GM19438 (cell line): ENCODE results near the gene STK38.

Experiments used
- ATAC-seq: cut with Tn5 transposase; IDR thresholded peaks from one replicate; pipeline ENCODE4 v1.9.1; 2021; ENCODE audit warnings: low read depth; ENCODE audit not compliant: unreplicated experiment

The STK38 gene

DNA sequence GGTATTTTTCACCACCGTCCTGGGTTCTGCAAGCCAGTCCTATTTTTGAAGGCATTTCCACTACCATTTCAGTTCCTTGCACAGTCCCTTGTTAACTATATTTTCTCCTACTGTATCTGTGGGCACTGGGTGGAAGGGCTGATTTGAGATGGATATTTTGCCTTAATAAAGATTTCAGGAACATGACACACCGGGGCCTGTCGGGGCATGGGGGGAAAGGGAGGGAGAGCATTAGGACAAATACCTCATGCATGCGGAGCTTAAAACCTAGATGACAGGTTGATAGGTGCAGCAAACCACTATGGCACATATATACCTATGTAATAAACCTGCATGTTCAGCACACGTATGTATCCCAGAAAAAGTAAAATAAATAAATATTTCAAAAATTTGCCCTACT lies 22.4 kb downstream of the STK38 start:
- ATAC-seq: no peak

- no peak for ATAC-seq
Measured at GRCh38 chr6:36523936-36524499, 23.3 kb downstream of the STK38 start.

DNA sequence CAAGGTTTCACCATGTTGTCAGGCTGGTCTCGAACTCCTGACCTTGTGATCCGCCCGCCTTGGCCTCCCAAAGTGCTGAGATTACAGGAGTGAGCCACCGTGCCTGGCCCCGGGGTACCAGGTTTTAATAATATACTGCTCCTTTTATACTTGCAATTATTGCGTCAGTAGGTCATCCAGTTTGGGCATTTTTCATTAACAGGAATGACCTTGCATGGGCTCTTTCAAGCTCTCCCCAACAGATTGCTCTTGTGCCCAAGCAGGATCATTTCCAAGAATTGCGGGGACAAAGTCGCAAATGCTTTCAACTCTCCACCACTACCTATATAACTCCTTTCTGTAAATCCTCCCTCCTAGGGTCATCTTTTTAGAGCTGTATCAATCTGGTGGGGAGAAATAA lies 23.8 kb downstream of the STK38 start:
- no peak for ATAC-seq

GRCh38 chr6:36519352-36519751 lies 27.9 kb downstream of the STK38 start:
- no peak for ATAC-seq

- ATAC-seq: no peak
Measured at GRCh38 chr6:36517408-36517807, 29.9 kb downstream of the STK38 start.

DNA sequence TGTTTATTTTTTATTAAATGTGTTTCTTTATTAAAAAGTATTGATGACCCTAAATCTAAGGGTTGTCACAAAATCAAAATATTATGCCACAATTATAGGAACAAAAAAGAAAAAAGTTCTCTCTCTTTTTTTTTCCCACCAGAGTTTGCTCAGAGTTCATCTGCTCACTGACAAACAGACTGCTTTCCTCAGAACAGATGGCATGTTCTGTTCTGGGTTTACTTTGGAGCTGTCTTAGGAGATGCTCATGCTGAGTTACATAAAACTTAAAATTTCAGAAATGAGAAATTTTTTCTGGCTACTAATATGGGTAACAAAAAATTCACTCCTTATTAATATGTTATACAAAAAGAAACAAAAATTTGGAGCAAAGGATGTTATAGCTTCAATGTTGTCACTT lies 30.3 kb downstream of the STK38 start:
- ATAC-seq: no peak

- no peak for ATAC-seq
Measured at GRCh38 chr6:36516559-36516958, 30.7 kb downstream of the STK38 start.

DNA sequence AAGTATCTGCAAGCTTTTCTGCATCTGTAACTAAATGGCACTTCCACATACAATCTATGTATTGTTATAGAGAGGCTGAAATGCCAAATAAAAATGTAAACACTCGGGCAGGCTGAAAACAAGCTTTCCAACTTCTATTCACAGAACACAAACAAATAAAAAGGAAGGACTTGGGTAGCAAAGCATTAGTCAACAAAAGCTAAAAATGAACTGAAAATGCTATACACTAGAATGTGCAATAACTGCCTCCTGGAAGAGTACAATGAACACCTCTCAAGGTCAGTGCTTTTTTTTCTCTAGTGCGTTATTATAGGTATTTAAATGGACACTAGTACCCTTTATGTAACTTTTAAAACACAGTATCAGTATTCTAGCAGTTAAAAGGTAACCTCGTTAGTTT lies 31.4 kb downstream of the STK38 start:
- ATAC-seq: no peak

DNA sequence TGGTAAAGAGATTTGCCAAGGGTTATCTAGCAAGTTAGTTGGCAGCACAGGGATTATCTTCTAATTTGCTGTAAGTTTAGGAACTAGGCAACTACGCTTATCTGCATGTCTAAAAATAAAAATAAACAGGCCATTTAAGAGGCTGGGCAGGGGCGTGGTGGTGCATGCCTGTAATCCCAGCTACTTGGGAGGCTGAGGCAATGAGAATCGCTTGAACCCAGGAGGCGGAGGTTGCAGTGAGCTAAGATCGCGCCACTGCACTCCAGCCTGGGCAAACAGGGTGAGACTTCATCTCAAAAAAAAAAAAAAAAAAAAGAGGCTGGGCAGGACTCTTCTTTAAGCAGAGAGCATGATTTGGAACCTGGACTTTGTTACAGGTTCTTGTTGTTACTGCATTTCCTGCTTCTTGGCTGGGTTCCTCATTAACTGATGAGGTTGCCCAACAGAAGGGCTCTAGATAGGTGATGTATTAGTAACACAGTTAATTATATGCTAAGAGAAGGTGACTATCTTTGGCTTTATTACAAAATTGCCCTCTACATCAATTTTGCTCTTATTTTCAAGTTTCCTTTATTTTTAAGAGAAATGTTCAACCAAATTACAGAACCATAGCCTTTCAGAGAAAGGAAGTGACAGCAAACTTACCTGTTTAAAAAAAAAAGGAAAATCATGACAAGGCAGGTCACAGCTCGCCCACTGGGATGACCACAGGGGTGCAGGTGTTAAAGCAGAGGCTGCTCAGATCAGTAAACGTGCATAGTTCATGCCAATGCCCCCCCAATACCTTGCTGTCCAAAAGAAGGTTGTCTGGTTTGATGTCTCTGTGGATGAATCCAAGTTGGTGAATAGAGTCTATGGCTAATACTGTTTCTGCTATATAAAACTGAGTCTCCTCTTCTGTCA lies 32.5 kb downstream of the STK38 start:
- ATAC-seq: no peak

DNA sequence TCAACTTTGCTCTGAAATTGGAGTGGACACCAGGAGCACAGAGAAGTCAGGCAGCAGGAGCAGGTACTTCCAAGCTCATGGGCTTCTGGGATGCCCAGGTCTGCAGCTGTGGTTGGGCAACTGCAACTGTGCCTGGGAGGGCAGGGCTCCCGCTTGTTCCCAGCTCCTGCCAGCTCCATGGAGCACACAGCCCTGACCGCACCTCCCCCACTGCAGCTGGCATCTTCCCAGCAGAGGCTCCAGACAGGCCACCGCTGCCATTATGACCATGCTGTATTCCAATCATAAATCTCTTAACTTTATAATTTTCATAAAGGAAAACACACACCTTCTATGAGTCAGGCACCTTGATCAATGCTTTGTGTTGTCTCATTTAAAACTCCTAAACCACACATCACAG lies 36.9 kb downstream of the STK38 start:
- ATAC-seq: no peak

GRCh38 chr6:36508532-36508931 lies 38.7 kb downstream of the STK38 start:
- ATAC-seq: no peak

DNA sequence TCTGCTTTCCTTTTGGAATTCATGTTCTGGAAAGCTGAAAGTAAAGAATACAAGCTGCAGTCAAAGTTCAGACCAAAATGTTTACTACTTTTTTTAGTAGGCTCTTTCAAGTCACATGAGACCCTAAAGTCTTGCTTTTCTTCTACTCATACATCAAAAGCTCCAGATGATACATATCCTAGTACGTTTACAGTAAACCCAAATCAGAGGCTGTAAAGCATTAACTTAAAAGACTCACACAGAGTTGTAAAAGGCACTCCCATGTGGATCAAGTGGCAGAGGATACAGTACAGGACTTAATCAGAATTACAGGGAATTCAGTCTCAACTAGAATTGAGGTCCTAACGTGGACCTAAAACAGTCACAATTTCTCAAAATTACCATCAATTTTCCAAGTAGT lies 40.7 kb downstream of the STK38 start:
- no peak for ATAC-seq

DNA sequence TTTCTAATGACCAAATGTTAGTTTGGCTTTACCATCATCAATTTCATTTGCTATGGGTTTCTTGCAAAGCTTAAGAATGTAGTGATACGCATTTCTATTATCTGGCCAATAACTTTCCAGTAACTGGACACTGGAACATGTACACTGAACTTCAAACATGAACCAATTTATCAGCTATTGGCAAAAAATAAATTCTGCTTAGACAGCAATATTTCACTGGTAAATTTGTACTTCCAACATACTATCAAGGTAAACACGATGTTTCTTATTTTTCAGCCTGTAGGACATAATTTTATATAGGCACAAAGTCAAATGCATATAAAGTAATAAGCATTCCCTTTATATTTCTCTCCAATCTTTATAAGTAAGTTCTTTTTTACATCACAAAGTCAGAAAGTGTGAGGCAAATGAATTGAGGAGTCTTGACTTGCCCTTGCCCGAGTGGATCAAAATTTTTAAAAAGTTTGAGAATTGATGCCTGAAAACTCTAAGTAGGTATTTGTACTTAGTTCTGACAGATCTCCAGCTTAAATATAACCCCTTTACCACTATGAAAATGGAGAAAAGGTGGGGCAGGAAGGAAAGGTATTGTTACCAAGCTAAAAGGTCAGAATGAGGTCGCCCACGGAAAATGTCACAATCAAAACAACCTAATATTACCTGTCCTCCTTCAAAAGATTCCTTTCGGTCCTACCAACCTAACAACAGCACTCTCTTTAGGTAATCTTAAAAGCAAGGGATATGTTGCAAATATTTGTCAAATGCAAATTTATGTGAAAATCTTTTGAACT lies 41.3 kb downstream of the STK38 start:
- no peak for ATAC-seq

- ATAC-seq: no peak
Measured at GRCh38 chr6:36504982-36505381, 42.3 kb downstream of the STK38 start.

GRCh38 chr6:36504181-36504580 lies 43.1 kb downstream of the STK38 start:
- ATAC-seq: no peak

GRCh38 chr6:36501686-36502085 lies 45.6 kb downstream of the STK38 start:
- ATAC-seq: no peak

DNA sequence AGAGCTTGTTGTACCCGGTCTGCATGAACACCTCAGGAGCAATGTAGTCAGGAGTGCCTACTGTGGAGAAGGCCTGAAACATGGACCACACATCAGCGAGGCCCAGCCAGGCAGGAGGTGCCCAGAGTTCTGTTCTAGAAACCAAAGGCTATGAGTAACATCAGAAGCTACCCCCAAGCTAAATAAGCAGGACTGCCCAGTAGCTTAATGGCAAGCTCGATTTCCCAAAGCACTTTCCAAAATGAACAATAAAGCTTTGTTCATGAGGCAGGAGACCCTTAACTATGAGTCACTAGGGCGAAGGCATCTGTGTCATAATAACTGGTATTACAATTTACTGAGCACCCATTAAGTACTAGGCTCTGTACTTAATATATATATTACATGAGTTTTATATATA lies 47.4 kb downstream of the STK38 start:
- no peak for ATAC-seq

- no peak for ATAC-seq
Measured at GRCh38 chr6:36495086-36495485, 52.2 kb downstream of the STK38 start.

DNA sequence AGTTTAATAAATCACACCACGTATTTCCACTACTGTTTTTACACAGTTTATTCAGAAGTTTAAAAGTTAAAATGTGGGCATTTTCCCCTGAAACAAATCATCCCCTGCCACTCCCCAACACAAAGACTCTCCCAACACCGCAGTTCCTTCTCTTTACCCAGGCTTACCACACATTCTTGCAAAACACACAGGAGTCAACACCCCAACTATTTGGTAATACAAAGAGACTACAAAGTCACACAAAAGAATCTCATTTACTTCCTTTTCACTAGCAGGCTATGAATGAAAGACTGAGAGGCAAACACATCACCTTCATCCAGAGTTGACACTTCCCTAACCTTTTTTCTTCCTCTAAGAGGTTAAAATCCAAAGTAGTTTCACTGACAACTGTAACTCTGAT lies 53.4 kb downstream of the STK38 start:
- no peak for ATAC-seq

- ATAC-seq: no peak
Measured at GRCh38 chr6:36493319-36493718, 54.0 kb downstream of the STK38 start.

GRCh38 chr6:36492621-36493020 lies 54.7 kb downstream of the STK38 start:
- ATAC-seq: no peak

GRCh38 chr6:36492092-36492491 lies 55.2 kb downstream of the STK38 start:
- ATAC-seq: no peak
